H1 (cell line): ENCODE results near the gene CD72. TPM values are rescaled to one million over a fixed set of nuclear protein-coding genes. Genes with fewer than 3 reads are reported as not detected.
A peak's percentile ranks its signal among the peaks of the same experiment; 100 is the strongest.

Experiments used
- CTCF ChIA-PET: fragments of 300-600 bp; sonication (Branson Sonifier 250); formaldehyde crosslinking; loops from one replicate; lab custom pipeline; 2021; ENCODE audit not compliant: partially characterized antibody; lab: Charles Lee
- POLR2A ChIA-PET: fragments of 300-600 bp; sonication (Branson Sonifier 250); formaldehyde crosslinking; loops from one replicate; lab custom pipeline; 2021; ENCODE audit warnings: inconsistent platforms; ENCODE audit not compliant: partially characterized antibody; lab: Charles Lee
- DNase-seq, 2 experiments: peaks; one replicate each; pipeline versions ENCODE4 v3.0.0 to v3.0.0-alpha.2; 2010 to 2022; ENCODE audit warnings: low spot score in 2 of 2, low read depth in 1 of 2, mixed read lengths in 1 of 2
- FAIRE-seq: peaks from 2 replicates; lab custom pipeline; 2011; peaks lifted over from hg19 to GRCh38; lab: Jason Lieb, UNC
- H2AFZ ChIP-seq: 2 replicates; pipeline ENCODE4 v1.8.1; 2012; ENCODE audit warnings: low read length, inconsistent platforms
- H2AK5ac ChIP-seq: 2 replicates; pipeline ENCODE4 v1.6.1; 2013; ENCODE audit warnings: low read depth, low read length
- H2BK120ac ChIP-seq: replicated peaks from 2 replicates; pipeline ENCODE3; 2013; ENCODE audit warnings: low read depth, low read length, inconsistent platforms
- H2BK12ac ChIP-seq: 2 replicates; pipeline ENCODE4 v1.6.1; 2013; ENCODE audit warnings: low read depth, low read length
- H2BK15ac ChIP-seq: 2 replicates; pipeline ENCODE4 v1.6.1; 2013; ENCODE audit warnings: low read length
- H2BK20ac ChIP-seq: 2 replicates; pipeline ENCODE4 v1.6.1; 2013; ENCODE audit warnings: low read length
- H2BK5ac ChIP-seq: 2 replicates; pipeline ENCODE4 v1.6.1; 2013; ENCODE audit warnings: low read depth, low read length
- H3K14ac ChIP-seq: 2 replicates; pipeline ENCODE4 v1.6.1; 2013; ENCODE audit warnings: inconsistent platforms; ENCODE audit not compliant: insufficient read length
- H3K18ac ChIP-seq: 2 replicates; pipeline ENCODE4 v1.6.1; 2013; ENCODE audit warnings: low read length; ENCODE audit errors: extremely low read depth
- H3K23ac ChIP-seq: 2 replicates; pipeline ENCODE4 v1.6.1; 2013; ENCODE audit warnings: inconsistent platforms; ENCODE audit not compliant: insufficient read length
- H3K23me2 ChIP-seq: 2 replicates; pipeline ENCODE4 v1.6.1; 2013; ENCODE audit warnings: low read depth, low read length
- H3K27ac ChIP-seq: 2 replicates; pipeline ENCODE4 v1.6.1; 2011; ENCODE audit warnings: low read depth, low read length, inconsistent platforms
- H3K27me3 ChIP-seq, 4 experiments: replicated peaks in 1 of 4; 1 replicate in 1 of 4; 2 replicates in 3 of 4; pipeline versions ENCODE4 v1.6.1 to v1.8.1; 2011 to 2013; ENCODE audit warnings: low read length in 3 of 4, mild to moderate bottlenecking in 3 of 4, inconsistent platforms in 2 of 4, mixed read lengths in 2 of 4, moderate library complexity in 1 of 4; ENCODE audit not compliant: control insufficient read depth in 3 of 4, insufficient read depth in 3 of 4; ENCODE audit errors: extremely low read depth in 1 of 4
- H3K36me3 ChIP-seq, 4 experiments: 2 replicates each; pipeline versions ENCODE4 v1.6.1 to v1.8.1; 2011 to 2013; ENCODE audit warnings: mild to moderate bottlenecking in 4 of 4, low read length in 3 of 4, moderate library complexity in 2 of 4, control low read depth in 1 of 4, inconsistent platforms in 1 of 4; ENCODE audit not compliant: insufficient read depth in 4 of 4, control insufficient read depth in 2 of 4
- H3K4ac ChIP-seq: replicated peaks from 2 replicates; pipeline ENCODE3; 2013; ENCODE audit warnings: low read length, low read depth, mixed read lengths, inconsistent platforms; ENCODE audit not compliant: insufficient read length
- H3K4me1 ChIP-seq, 4 experiments: replicated peaks in 1 of 4; 1 replicate in 1 of 4; 2 replicates in 3 of 4; pipeline versions ENCODE4 v1.6.1 to v1.8.1; 2011 to 2013; ENCODE audit warnings: low read length in 3 of 4, inconsistent platforms in 2 of 4, mixed read lengths in 1 of 4; ENCODE audit not compliant: insufficient read depth in 4 of 4, control insufficient read depth in 3 of 4
- H3K4me2 ChIP-seq, 2 experiments: 2 replicates each; pipeline versions ENCODE4 v1.6.1 to v1.8.1; 2011 to 2013; ENCODE audit warnings: low read depth in 2 of 2, low read length in 2 of 2, control low read depth in 1 of 2, inconsistent platforms in 1 of 2, mild to moderate bottlenecking in 1 of 2; ENCODE audit not compliant: insufficient read depth in 1 of 2
- H3K4me3 ChIP-seq, 4 experiments: fragments of 200-600, 300-600 bp in 1 of 4; sonication (generic), shearing (Covaris generic), sonication (Bioruptor Twin) in 1 of 4; 2 replicates each; pipeline versions ENCODE4 v1.5.1 to v1.8.1; 2011 to 2016; ENCODE audit warnings: low read length in 4 of 4, low read depth in 3 of 4, control low read depth in 2 of 4, inconsistent platforms in 2 of 4, mild to moderate bottlenecking in 2 of 4, mixed read lengths in 1 of 4, moderate library complexity in 1 of 4; ENCODE audit not compliant: insufficient read depth in 2 of 4; ENCODE audit errors: extremely low read depth in 1 of 4
- H3K56ac ChIP-seq: replicated peaks from 2 replicates; pipeline ENCODE3; 2013; ENCODE audit warnings: low read depth, mild to moderate bottlenecking, mixed read lengths, low read length, inconsistent platforms; ENCODE audit not compliant: insufficient read length
- H3K79me1 ChIP-seq: 2 replicates; pipeline ENCODE4 v1.6.1; 2013; ENCODE audit warnings: low read depth, low read length, control low read depth
- H3K79me2 ChIP-seq, 2 experiments: 2 replicates each; pipeline versions ENCODE4 v1.6.1 to v1.8.1; 2012 to 2013; ENCODE audit warnings: low read length in 2 of 2, mild to moderate bottlenecking in 2 of 2, inconsistent platforms in 1 of 2; ENCODE audit not compliant: insufficient read depth in 2 of 2, control insufficient read depth in 1 of 2
- H3K9ac ChIP-seq, 4 experiments: replicated peaks in 1 of 4; 1 replicate in 1 of 4; 2 replicates in 3 of 4; pipeline versions ENCODE4 v1.6.1 to v1.8.1; 2011 to 2013; ENCODE audit warnings: low read depth in 3 of 4, low read length in 3 of 4, control low read depth in 2 of 4, mild to moderate bottlenecking in 2 of 4, moderate library complexity in 2 of 4, inconsistent platforms in 1 of 4; ENCODE audit errors: extremely low read depth in 1 of 4
- H3K9me3 ChIP-seq, 2 experiments: 2 replicates each; pipeline versions ENCODE4 v1.6.1 to v1.8.1; 2012 to 2013; ENCODE audit warnings: mild to moderate bottlenecking in 2 of 2, moderate library complexity in 2 of 2, control low read depth in 1 of 2, inconsistent platforms in 1 of 2, low read depth in 1 of 2, low read length in 1 of 2, mixed read lengths in 1 of 2; ENCODE audit not compliant: insufficient read depth in 2 of 2
- H4K20me1 ChIP-seq, 2 experiments: replicated peaks in 1 of 2; 2 replicates each; pipeline versions ENCODE3 to v1.8.1; 2011 to 2013; ENCODE audit warnings: inconsistent platforms in 2 of 2, low read length in 2 of 2, mild to moderate bottlenecking in 1 of 2; ENCODE audit not compliant: insufficient read depth in 2 of 2, control insufficient read depth in 1 of 2
- H4K5ac ChIP-seq: 2 replicates; pipeline ENCODE4 v1.6.1; 2013; ENCODE audit warnings: low read length, low read depth, mixed read lengths, inconsistent platforms; ENCODE audit not compliant: insufficient read length
- H4K8ac ChIP-seq: 2 replicates; pipeline ENCODE4 v1.8.0; 2013; ENCODE audit warnings: mild to moderate bottlenecking, moderate library complexity, low read length, inconsistent platforms; ENCODE audit not compliant: insufficient read depth; ENCODE audit errors: extremely low read depth
- H4K91ac ChIP-seq: replicated peaks from 2 replicates; pipeline ENCODE3; 2013; ENCODE audit warnings: low read length, mixed read lengths, inconsistent platforms; ENCODE audit not compliant: insufficient read length
- ASH2L ChIP-seq: fragments of 200-600, 300-600 bp; sonication (generic); IDR thresholded peaks from one replicate; pipeline ENCODE4 v1.7.1; 2017; ENCODE audit warnings: low read length
- BRCA1 ChIP-seq: IDR thresholded peaks from 2 replicates; pipeline ENCODE4 v1.6.1; 2012; ENCODE audit warnings: low read depth, low read length, improper control_type of control experiment
- GABPA ChIP-seq: IDR thresholded peaks from 2 replicates; pipeline ENCODE4 v1.6.1; 2011; ENCODE audit warnings: mild to moderate bottlenecking, low read length, moderate library complexity, borderline replicate concordance; ENCODE audit not compliant: insufficient read depth
- KDM5A ChIP-seq: fragments of 200-600 bp; IDR thresholded peaks from 2 replicates; pipeline ENCODE4 v1.7.1; 2012; ENCODE audit warnings: mild to moderate bottlenecking, low read length, inconsistent platforms, mixed read lengths
- MAX ChIP-seq: IDR thresholded peaks from 2 replicates; pipeline ENCODE4 v1.6.1; 2012; ENCODE audit warnings: inconsistent platforms
- RBBP5 ChIP-seq: IDR thresholded peaks from 2 replicates; pipeline ENCODE4 v1.7.1; 2012; ENCODE audit warnings: low read depth, mild to moderate bottlenecking, inconsistent platforms, low read length, moderate library complexity, borderline replicate concordance
- RFX5 ChIP-seq: IDR thresholded peaks from 2 replicates; pipeline ENCODE4 v1.6.1; 2011; ENCODE audit warnings: low read depth, low read length, improper control_type of control experiment, borderline replicate concordance
- SP1 ChIP-seq: IDR thresholded peaks from 2 replicates; pipeline ENCODE4 v1.6.1; 2011; ENCODE audit warnings: low read depth, low read length
- TEAD4 ChIP-seq: IDR thresholded peaks from 2 replicates; pipeline ENCODE4 v1.6.1; 2012; ENCODE audit warnings: low read depth, low read length, inconsistent platforms, mixed read lengths
- YY1 ChIP-seq: IDR thresholded peaks from 2 replicates; pipeline ENCODE4 v1.6.1; 2011; ENCODE audit warnings: low read depth, mild to moderate bottlenecking, low read length
- WGBS, 2 experiments: shearing (Covaris generic) in 1 of 2; methylation state at CpG; one replicate each; pipeline versions ENCODE4 v1.1.6 to v1.1.7; 2013 to 2015; ENCODE audit warnings: low lambda C conversion rate in 2 of 2, mixed read lengths in 2 of 2, inconsistent platforms in 1 of 2, low coverage in 1 of 2, missing lambda C conversion rate in 1 of 2; ENCODE audit not compliant: insufficient replicate concordance in 2 of 2, insufficient coverage in 1 of 2, insufficient read length in 1 of 2; ENCODE audit errors: extremely low coverage in 1 of 2, missing lambda C conversion rate in 1 of 2; 5-methylcytosine and 5-hydroxymethylcytosine counted together
- polyA plus RNA-seq, 7 experiments: library from polyadenylated mRNA; depleted of rRNA in 3 of 7; stranded (reverse) in 5 of 7; unstranded in 2 of 7; fragments of >200 nt in 5 of 7; fragments of 200-250 nt in 2 of 7; gene quantifications; 1 replicate in 5 of 7; 2 replicates in 1 of 7; 4 replicates in 1 of 7; pipeline versions ENCODE4 v1.2.1 to v1.2.3, GENCODE V29; 2011 to 2013; ENCODE audit warnings: missing spikeins in 2 of 7, mixed read lengths in 2 of 7
- total RNA-seq: library from RNA; stranded (reverse); fragmentation: NEBNext Ultra II Directional; extraction: Animal tissue kit (Norgen Biotek cat#: 25700); gene quantifications from 2 replicates; pipeline ENCODE4 v1.2.1, GENCODE V29; 2021

CD72 gene
- total and polyA plus RNA-seq, 2 of the 8 experiments (the other 6 are each of a cell fraction or from before 2014, with no cell fraction given), result 4.0 to 4.5 TPM

GRCh38 chr9:35650341-35651158 is 32.3 kb upstream of the CD72 start, which contains the start of gene SIT1:
Gene SIT1 (minus strand): TSS chr9:35650931. CDS start chr9:35650853, 78 bp downstream.
- FAIRE-seq (no peak), DNase-seq (peak in 1 of 2 experiments; percentile 58)
- Histone ChIP-seq H3K79me1 (no peaks in the 10 kb centered on the region), H3K23me2 (peaks cover 10% of the 10 kb centered on the region; the same call in 1 of the 2 replicates), H2BK12ac (peak within 1 kb of the TSS; percentile 68; the same call in 1 of the 2 replicates), H3K56ac (no peak within 1 kb of the TSS), H3K27me3 (no peaks in the 10 kb centered on the region), H2AK5ac (0 out of 2 replicates have a peak within 1 kb of the TSS, but pooled peaks have one; percentile 9), H3K36me3 (no peaks in the 10 kb centered on the region), H3K79me2 (no peaks in the 10 kb centered on the region), H4K91ac (peak within 1 kb of the TSS; percentile 70), H4K5ac (no peak within 1 kb of the TSS), H3K4ac (no peak within 1 kb of the TSS), H3K9ac (no peak within 1 kb of the TSS), H3K14ac (no peak within 1 kb of the TSS), H3K27ac (no peak within 1 kb of the TSS), H2BK20ac (peak within 1 kb of the TSS; percentile 88; the same call in 1 of the 2 replicates), H3K18ac (peak within 1 kb of the TSS; percentile 86), H3K4me2 (peak within 1 kb of the TSS; percentile 45 to 64), H2BK120ac (peak within 1 kb of the TSS; percentile 10), H3K4me3 (peak within 1 kb of the TSS in 1 of 4 experiments; percentile 40; a peak in 2 of 8 replicates), H2BK5ac (peak within 1 kb of the TSS; percentile 52; the same call in 1 of the 2 replicates), H4K20me1 (no peaks in the 10 kb centered on the region), H4K8ac (peak within 1 kb of the TSS; percentile 9; the same call in 1 of the 2 replicates), H3K9me3 (no peaks in the 10 kb centered on the region), H3K23ac (no peak within 1 kb of the TSS), H2AFZ (peak within 1 kb of the TSS; percentile 78; the same call in 1 of the 2 replicates), H3K4me1 (peaks cover 0 to 17% (median 12%) of the 10 kb centered on the region in 4 experiments; a peak in 5 of 7 replicates), H2BK15ac (0 out of 2 replicates have a peak within 1 kb of the TSS, but pooled peaks have one; percentile 72)
- POLR2A ChIA-PET, result interaction anchor here (0.7 to 6.2 kb wide), 7 partner anchors 6 to 77 kb away, joined by 3 to 53 read pairs (median 3); partner anchors contain the start of genes CCDC107, CD72 and RMRP
- CTCF ChIA-PET, result interaction anchor here (0.5 to 8.1 kb wide), 9 partner anchors 11 to 1342 kb away, joined by 3 to 149 read pairs (median 4); partner anchors contain the start of genes ARHGEF39, CCDC107, CD72 and CREB3
- 61% methylated on average over 20 of the region's 22 CpGs; no CpG with 5 or more reads in 1 of the 2 experiments for WGBS, 2 experiments
- TF ChIP-seq RBBP5 (peak; percentile 83; the same call in 1 of the 2 replicates), BRCA1 (no peak), YY1 (no peak), ASH2L (peak; percentile 88), GABPA (no peak), RFX5 (no peak), TEAD4 (no peak), KDM5A (no peak), SP1 (no peak), MAX (peak; percentile 25; the same call in 1 of the 2 replicates)
